GM12891 (cell line): ENCODE measurements around the gene NFATC2.

ENCODE experiments used
- DNase-seq: peaks from one replicate; pipeline ENCODE4 v3.0.0; 2011; ENCODE audit warnings: low spot score; ENCODE audit not compliant: insufficient read length
- FAIRE-seq: peaks from 2 replicates; lab custom pipeline; 2011; peaks lifted over from hg19 to GRCh38; lab: Jason Lieb, UNC
- PAX5 ChIP-seq: IDR thresholded peaks from 2 replicates; pipeline ENCODE4 v1.6.1; 2011; ENCODE audit warnings: low read length, moderate library complexity, mild to moderate bottlenecking; ENCODE audit not compliant: insufficient read depth, severe bottlenecking
- POLR2A ChIP-seq: IDR thresholded peaks from 2 replicates; pipeline ENCODE4 v1.6.1; 2011; ENCODE audit warnings: low read depth, low read length, control low read depth
- POLR2AphosphoS5 ChIP-seq: IDR thresholded peaks from 2 replicates; pipeline ENCODE4 v1.6.1; 2011; ENCODE audit warnings: low read depth, low read length, control low read depth
- POU2F2 ChIP-seq: IDR thresholded peaks from 2 replicates; pipeline ENCODE4 v1.6.1; 2011; ENCODE audit warnings: low read depth, mild to moderate bottlenecking, control low read depth, low read length, moderate library complexity
- SPI1 ChIP-seq: IDR thresholded peaks from 2 replicates; pipeline ENCODE4 v1.6.1; 2011; ENCODE audit warnings: low read depth, low read length, control low read depth
- TAF1 ChIP-seq: IDR thresholded peaks from 2 replicates; pipeline ENCODE4 v1.6.1; 2011; ENCODE audit warnings: low read depth, low read length, control low read depth

NFATC2 gene

DNA sequence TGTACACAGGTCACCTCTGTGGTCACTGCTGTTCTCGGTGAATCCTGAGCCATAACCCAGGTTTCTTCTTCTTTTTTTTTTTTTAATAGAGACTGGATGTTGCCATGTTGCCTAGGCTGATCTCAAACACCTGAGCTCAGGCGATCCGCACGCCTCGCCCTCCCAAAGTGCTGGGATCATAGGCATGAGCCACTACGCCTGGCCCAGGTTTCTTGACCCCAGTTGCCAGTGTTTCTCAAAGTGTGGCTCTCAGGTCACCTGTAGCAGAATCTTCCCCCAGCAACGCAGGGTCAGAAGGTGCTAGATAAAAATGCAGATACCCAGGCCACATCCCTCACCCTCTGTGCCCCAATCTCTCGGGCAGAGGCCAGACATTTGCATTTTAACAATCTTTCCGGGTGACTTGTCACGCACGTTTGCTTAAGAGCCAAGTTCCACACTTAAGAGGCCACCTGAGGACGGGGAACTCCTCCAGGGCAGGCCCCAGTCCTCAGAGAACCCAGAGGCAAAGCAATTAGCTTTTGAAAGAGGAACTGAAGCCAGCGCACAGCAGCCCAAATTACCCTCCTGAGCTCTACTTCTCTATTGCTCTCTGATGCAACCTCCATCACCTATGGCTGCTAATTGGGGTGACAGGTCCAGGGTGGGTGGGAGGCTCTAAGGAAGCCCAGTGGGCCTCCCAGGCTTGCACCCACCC is 81.8 kb downstream of the NFATC2 start:
- TF ChIP-seq TAF1 (no peak), PAX5 (peak; percentile 88), POLR2AphosphoS5 (no peak; the same call in 1 of the 2 replicates), POU2F2 (peak; percentile 87; the same call in 1 of the 2 replicates), SPI1 (peak; percentile 98), POLR2A (no peak)
- FAIRE-seq (peak; percentile 54), DNase-seq (peak; percentile 71)

DNA sequence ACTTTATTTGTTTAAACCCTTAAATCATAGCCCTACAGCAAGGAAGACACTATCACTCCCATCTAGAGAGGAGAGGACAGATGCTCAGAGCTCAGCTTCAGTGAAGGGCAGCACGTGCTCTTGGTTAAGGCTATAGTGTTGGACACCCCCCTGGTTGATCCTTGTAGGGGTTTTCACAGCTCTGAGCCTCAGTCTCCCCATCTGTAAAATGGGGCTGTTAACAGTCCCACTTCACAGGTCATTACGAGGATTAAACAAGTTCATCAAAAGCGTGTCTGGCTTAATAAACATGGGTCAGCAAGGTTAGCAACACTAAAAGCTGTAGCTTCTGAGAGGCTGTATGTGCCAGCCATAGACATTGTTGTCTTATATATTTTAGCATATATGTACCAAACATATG is 82.4 kb downstream of the NFATC2 start:
- FAIRE-seq (no peak), DNase-seq (no peak)
- TF ChIP-seq POLR2A (no peak), TAF1 (no peak), POU2F2 (no peak), POLR2AphosphoS5 (no peak), PAX5 (no peak), SPI1 (no peak)

DNA sequence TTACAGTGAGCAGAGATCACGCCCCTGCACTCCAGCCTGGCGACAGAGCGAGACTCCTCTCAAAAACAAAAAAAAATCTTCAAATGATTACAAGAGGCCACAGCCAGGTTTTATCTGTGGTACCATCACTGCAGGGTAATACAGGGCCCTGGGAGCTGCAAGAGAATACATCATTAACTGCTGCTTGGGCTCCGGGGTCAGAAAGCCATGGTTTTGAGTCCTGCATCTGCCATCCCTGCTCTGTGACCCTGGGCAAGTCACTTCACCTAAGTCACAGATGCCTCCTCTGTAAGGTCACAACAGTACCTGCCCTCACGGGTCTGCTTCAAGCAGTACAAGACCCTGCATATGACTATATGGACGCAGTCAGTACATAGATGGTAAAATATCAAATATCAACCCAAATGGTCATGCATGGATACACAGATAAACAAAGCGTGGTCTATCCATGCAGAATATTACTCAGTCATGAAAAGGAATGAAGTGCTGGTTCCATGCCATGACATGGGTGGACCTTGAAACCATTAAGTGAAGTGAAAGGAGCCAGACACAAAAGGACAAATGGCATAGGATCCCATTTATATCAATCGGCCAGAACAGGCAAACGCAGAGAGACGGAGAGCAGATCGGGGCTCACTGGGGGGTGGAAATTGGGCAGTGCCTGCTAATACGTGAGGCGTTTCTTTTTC is 83.6 kb downstream of the NFATC2 start:
- no peak for DNase-seq
- no peak for TF ChIP-seq POU2F2
- TF ChIP-seq POLR2AphosphoS5 = no peak
- FAIRE-seq = no peak

DNA sequence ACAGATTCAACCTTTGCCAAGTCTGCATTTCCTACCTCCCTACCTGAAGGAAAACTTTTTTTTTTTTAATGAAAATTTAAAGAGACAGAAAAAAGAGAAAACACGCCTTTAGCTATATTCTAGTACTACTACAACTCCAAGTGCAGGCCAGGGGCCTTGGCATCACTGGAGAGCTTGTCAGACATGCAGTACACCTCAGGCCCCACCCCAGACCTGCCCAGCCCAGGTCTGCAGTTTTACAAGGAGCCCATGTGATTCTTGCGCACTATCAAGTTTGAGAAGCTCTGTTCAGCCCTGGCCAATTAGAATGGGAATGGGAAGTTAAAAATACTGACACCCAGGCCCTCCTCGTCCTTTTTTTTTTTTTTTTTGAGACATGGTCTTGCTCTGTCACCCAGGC is 85.0 kb downstream of the NFATC2 start:
- FAIRE-seq = no peak
- DNase-seq = no peak
- no peak for TF ChIP-seq PAX5
- TF ChIP-seq POU2F2 = no peak
- no peak for TF ChIP-seq POLR2AphosphoS5
- TF ChIP-seq TAF1 = no peak
- no peak for TF ChIP-seq SPI1
- TF ChIP-seq POLR2A = no peak

DNA sequence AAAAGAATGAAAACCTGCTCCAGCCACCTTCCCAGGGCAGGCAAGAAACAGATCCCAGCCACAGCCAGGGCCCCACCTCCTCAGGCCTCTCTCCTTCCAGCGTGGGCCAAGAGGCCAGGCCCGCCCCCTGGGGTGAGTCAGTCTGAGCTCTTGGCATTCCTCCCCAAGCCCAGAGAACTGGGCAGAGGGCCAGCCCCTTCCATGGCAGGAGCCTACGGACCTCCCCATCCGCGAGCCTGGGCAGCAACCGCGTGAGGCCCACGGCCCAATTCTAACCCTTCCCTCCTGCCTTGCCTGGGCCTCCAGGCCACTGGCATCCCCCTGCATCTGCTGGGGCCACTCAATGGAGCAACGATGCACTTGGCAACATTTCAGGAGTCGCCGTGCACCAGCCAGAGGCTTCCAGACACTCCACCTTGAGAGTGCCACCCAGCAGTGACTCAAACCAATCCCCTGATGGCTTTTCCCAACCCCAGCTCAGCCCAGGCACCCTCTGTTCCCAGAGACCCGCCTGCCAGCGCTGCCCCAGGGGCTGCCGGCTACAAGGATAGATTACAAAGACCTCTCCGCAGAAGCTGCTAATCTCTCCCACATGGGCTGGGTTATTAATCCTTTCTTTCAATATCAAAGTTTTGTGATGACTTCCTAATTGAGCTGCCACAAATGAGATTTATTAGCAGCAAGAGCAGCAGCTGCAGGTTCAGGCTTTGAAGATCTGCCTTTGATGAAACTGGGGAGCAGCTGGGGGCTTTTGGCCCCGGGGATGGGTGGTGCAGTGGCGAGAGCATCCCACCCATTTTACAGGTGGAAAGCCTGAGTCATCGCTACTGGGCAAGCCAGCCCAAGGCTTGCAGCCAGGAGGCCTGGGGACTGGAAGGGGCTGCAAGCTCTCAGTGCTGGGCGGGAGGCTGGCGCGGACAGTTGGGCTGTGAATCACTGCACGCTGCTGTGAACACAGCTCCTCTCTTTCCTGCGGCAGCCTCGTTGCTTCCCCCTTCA is 85.7 kb downstream of the NFATC2 start:
- FAIRE-seq (no peak), DNase-seq (no peak)
- TF ChIP-seq POLR2A (no peak), POU2F2 (no peak), TAF1 (no peak), POLR2AphosphoS5 (no peak), SPI1 (no peak), PAX5 (no peak)

DNA sequence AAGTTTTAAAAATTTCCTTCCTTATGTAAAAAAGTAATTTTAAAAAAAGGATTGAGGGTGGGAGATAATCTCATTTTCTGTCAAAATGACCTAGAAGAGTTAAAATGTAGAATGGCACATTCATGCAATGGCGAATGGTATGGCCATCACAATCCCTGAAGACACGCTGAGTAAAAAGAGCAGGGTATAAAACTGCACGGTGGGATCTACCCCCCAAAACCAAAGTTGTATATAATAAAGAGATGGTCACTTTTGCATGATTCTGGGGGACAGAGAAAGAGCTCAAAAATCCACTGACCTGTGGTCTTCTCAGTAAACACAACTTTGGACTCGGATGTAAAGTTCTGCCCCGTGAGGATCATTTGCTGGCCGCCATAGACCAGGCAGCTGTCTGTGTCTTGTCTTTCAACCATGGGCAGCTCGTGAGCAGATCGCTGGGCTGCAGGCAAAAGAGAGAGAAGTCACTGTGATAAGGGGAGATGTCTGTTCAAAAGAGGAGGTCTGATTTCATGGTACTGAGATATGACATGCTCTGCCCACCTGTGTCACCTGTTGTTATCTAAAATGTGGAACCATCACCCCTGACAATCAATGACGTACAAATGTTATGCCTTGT is 88.2 kb downstream of the NFATC2 start:
- TF ChIP-seq POU2F2 = no peak
- no peak for TF ChIP-seq PAX5
- TF ChIP-seq POLR2AphosphoS5 = no peak
- TF ChIP-seq TAF1 = no peak
- no peak for TF ChIP-seq SPI1
- TF ChIP-seq POLR2A = no peak
- no peak for FAIRE-seq
- DNase-seq = no peak

DNA sequence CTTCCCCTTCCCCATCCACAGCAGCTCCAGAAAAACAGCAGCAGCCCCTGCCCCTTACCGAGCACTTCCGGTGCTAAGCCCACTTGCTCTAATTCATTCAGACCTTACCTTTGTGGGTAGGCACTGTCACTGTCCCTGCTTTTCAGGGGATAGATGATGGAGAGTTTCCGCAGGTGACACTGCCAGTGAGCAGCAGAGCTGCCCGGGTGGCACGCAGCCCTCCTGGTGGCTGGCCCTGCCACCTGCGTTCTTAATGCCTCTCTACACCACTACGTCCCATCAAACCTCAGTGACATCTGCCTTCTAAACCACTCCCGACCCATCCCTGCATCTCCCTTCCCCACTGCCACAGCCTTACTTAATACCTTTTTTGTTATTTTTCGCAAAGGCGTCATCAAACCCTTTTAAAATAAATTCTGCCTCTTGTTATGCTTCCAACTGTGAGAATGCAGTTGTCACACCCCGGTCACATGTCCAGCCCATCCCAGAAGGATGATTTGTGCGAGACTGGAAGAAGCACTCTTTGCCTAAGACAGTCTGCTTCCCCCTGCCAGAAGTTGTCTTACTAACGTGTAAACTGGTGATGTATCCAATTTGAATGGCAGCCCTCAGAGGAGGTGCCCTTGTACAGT is 89.7 kb downstream of the NFATC2 start:
- DNase-seq (no peak), FAIRE-seq (no peak)
- TF ChIP-seq POLR2A (no peak), POU2F2 (no peak), POLR2AphosphoS5 (no peak), TAF1 (no peak)

DNA sequence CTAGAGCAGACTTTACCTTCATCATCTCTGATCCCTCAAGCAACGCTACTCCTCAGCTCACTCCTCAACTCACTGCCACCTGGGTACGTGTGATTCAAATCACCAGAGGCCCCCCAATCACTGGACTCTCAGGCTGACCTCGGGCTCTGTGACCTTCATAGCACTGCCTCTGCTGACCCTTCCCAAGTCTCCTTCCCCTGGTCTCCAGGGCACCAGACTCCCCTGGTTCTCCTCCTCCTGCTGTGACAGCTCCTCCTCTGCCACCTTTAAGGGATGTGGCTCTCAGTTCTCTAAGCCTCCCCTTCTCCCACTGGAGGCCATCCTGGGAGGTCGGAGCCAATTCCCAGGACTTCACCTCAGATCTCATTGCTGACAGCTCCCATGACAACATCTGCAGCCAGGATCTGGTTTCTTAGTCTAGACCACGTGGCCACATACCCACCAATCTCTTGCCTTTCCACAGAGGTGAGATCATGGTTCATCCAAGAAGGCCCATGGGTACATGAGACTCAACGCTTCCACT is 90.4 kb downstream of the NFATC2 start:
- DNase-seq (no peak), FAIRE-seq (no peak)
- no peak for TF ChIP-seq POU2F2
- no peak for TF ChIP-seq TAF1
- no peak for TF ChIP-seq SPI1
- no peak for TF ChIP-seq POLR2AphosphoS5
- no peak for TF ChIP-seq POLR2A
- TF ChIP-seq PAX5 = no peak
